HL-60/S4 treated with phorbol 12-myristate 13-acetate at 8.2 ng/mL for 4 days and 3 days (cell line): ENCODE results near the gene ATF1.
"Not testable (repeated sequence)": the region's sequence is repeated elsewhere in the genome, so short reads cannot be mapped to it uniquely, and the experiment has no call there.

Experiments used
- in situ Hi-C: fragments of 300-500 bp; cut with MboI; formaldehyde crosslinking; loops from 2 replicates; pipeline ENCODE4 v1.15.0; 2022; ENCODE audit warnings: low sequenced_read_pairs

Gene ATF1

GRCh38 chr12:50751948-50752721 lies 11.8 kb upstream of the ATF1 start:
- in situ Hi-C loops: no loop called here

GRCh38 chr12:50753232-50753769 lies 10.6 kb upstream of the ATF1 start:
- in situ Hi-C loops: no loop called here

GRCh38 chr12:50764286-50765094 lies 589 bp downstream of the ATF1 start:
- in situ Hi-C loops: no loop called here

GRCh38 chr12:50765095-50765911 lies 1.4 kb downstream of the ATF1 start:
- in situ Hi-C loops: no loop called here

GRCh38 chr12:50768391-50768790 lies 4.5 kb downstream of the ATF1 start:
- in situ Hi-C loops: no loop called here

- in situ Hi-C loops: not testable (repeated sequence)
Observed at GRCh38 chr12:50768813-50769212, 4.9 kb downstream of the ATF1 start.

GRCh38 chr12:50771409-50771808 lies 7.5 kb downstream of the ATF1 start:
- in situ Hi-C loops: no loop called here

GRCh38 chr12:50772470-50772869 lies 8.6 kb downstream of the ATF1 start:
- in situ Hi-C loops: no loop called here

- in situ Hi-C loops: no loop called here
Observed at GRCh38 chr12:50772877-50773276, 9.0 kb downstream of the ATF1 start.

GRCh38 chr12:50775251-50775650 lies 11.3 kb downstream of the ATF1 start:
- in situ Hi-C loops: no loop called here

GRCh38 chr12:50776749-50777728 lies 13.1 kb downstream of the ATF1 start:
- in situ Hi-C loops: no loop called here

- in situ Hi-C loops: no loop called here
Observed at GRCh38 chr12:50778663-50779590, 15.0 kb downstream of the ATF1 start.

GRCh38 chr12:50780013-50780412 lies 16.1 kb downstream of the ATF1 start:
- in situ Hi-C loops: no loop called here

- in situ Hi-C loops: no loop called here
Observed at GRCh38 chr12:50784501-50784900, 20.6 kb downstream of the ATF1 start.

GRCh38 chr12:50785406-50786001 lies 21.6 kb downstream of the ATF1 start:
- in situ Hi-C loops: no loop called here

GRCh38 chr12:50786498-50787231 lies 22.8 kb downstream of the ATF1 start:
- in situ Hi-C loops: no loop called here

- in situ Hi-C loops: no loop called here
Observed at GRCh38 chr12:50787618-50788017, 23.7 kb downstream of the ATF1 start.

- in situ Hi-C loops: no loop called here
Observed at GRCh38 chr12:50788561-50788960, 24.7 kb downstream of the ATF1 start.
